Hippocampal formation (tissue), 2 donors: ENCODE measurements around the gene TMEM14B.
"Not testable (repeated sequence)": the region's sequence is repeated elsewhere in the genome, so short reads cannot be mapped to it uniquely, and the experiment has no call there.

Experiments
- DNase-seq, 2 donors: peaks; one replicate each; lab custom pipeline; 2025; lab: John Stamatoyannopoulos, UW

The TMEM14B gene

GRCh38 chr6:10747251-10747972 is at the start of gene TMEM14B:
Gene TMEM14B (plus strand): TSS chr6:10747805. CDS start chr6:10749246, 1,441 bp downstream.
- peak; percentile 97 to 98 for DNase-seq

- DNase-seq = no peak
Observed at GRCh38 chr6:10713962-10714361, 33.6 kb upstream of the TMEM14B start.

GRCh38 chr6:10719296-10719963 is 28.2 kb upstream of the TMEM14B start:
- no peak for DNase-seq

GRCh38 chr6:10719964-10720264 is 27.7 kb upstream of the TMEM14B start:
- no peak for DNase-seq

- peak in 1 of 2 donors; percentile 13 for DNase-seq
Observed at GRCh38 chr6:10720265-10720959, 27.2 kb upstream of the TMEM14B start.

GRCh38 chr6:10720960-10721849 is 26.4 kb upstream of the TMEM14B start:
- DNase-seq = not testable (repeated sequence)

- DNase-seq = no peak
Observed at GRCh38 chr6:10721850-10722569, 25.6 kb upstream of the TMEM14B start.

- DNase-seq = no peak
Observed at GRCh38 chr6:10722570-10722819, 25.1 kb upstream of the TMEM14B start.

GRCh38 chr6:10722820-10723566 is 24.6 kb upstream of the TMEM14B start, which contains the start of gene TMEM14C:
Gene TMEM14C (plus strand): TSS chr6:10723070. CDS start chr6:10724614, 1,544 bp downstream.
- peak; percentile 97 to 98 for DNase-seq

- no peak for DNase-seq
Observed at GRCh38 chr6:10723567-10723881, 24.1 kb upstream of the TMEM14B start.

- DNase-seq = no peak
Observed at GRCh38 chr6:10725044-10725443, 22.6 kb upstream of the TMEM14B start.

GRCh38 chr6:10725716-10726115 is 21.9 kb upstream of the TMEM14B start:
- DNase-seq = peak; percentile 13 to 40

- no peak for DNase-seq
Observed at GRCh38 chr6:10730254-10730653, 17.4 kb upstream of the TMEM14B start.

- DNase-seq = no peak
Observed at GRCh38 chr6:10733151-10733715, 14.4 kb upstream of the TMEM14B start.

GRCh38 chr6:10733863-10734262 is 13.7 kb upstream of the TMEM14B start:
- no peak for DNase-seq

- no peak for DNase-seq
Observed at GRCh38 chr6:10736731-10737130, 10.9 kb upstream of the TMEM14B start.

- DNase-seq = no peak
Observed at GRCh38 chr6:10740061-10740460, 7.5 kb upstream of the TMEM14B start.

- DNase-seq = not testable (repeated sequence)
Observed at GRCh38 chr6:10741643-10742042, 6.0 kb upstream of the TMEM14B start.

- no peak for DNase-seq
Observed at GRCh38 chr6:10742251-10742650, 5.4 kb upstream of the TMEM14B start.

- DNase-seq = no peak
Observed at GRCh38 chr6:10743515-10743914, 4.1 kb upstream of the TMEM14B start.

- no peak for DNase-seq
Observed at GRCh38 chr6:10745116-10745515, 2.5 kb upstream of the TMEM14B start.
